ENCODE results near the gene CCDC88C. TPM values are rescaled to one million over a fixed set of nuclear protein-coding genes. Genes with fewer than 3 reads are reported as not detected.

The CCDC88C gene
- total RNA-seq, 2 donors from 2014 or later, result 4.0 to 4.4 TPM

- no peaks in the 10 kb centered on the region for H3K9me3 ChIP-seq
- H3K36me3 ChIP-seq, result no peaks in the 10 kb centered on the region
- TF ChIP-seq CTCF (IDR thresholded peaks at IDR 0.05), result no peak
- DNase-seq (ENCODE audit: low spot score), result no peak
- H3K4me3 ChIP-seq, result peak overlapping the region in 1 of 2 donors; percentile 28
- no peaks in the 10 kb centered on the region for H3K27me3 ChIP-seq
- H3K27ac ChIP-seq, result no peak overlapping the region
- H3K4me1 ChIP-seq, result peaks cover 0 to 6% of the 10 kb centered on the region in 2 donors
Measured at GRCh38 chr14:91303924-91304229, 113.7 kb downstream of the CCDC88C start.

- H3K27ac ChIP-seq, result no peak overlapping the region
Measured at GRCh38 chr14:91303091-91303923, 114.3 kb downstream of the CCDC88C start.

GRCh38 chr14:91302391-91302790 is 115.2 kb downstream of the CCDC88C start:
- Histone ChIP-seq H3K9me3 (no peaks in the 10 kb centered on the region), H3K27ac (no peak overlapping the region), H3K36me3 (no peaks in the 10 kb centered on the region), H3K4me3 (no peak overlapping the region), H3K27me3 (no peaks in the 10 kb centered on the region), H3K4me1 (peaks cover 0 to 11% of the 10 kb centered on the region in 2 donors)
- no peak for TF ChIP-seq CTCF (IDR thresholded peaks at IDR 0.05)
- no peak for DNase-seq (ENCODE audit: low spot score)

More at GRCh38 chr14:91303091-91303923, 114.3 kb downstream of the CCDC88C start:
- Histone ChIP-seq H3K9me3 (no peaks in the 10 kb centered on the region), H3K36me3 (no peaks in the 10 kb centered on the region), H3K27me3 (no peaks in the 10 kb centered on the region), H3K4me1 (peaks cover 0 to 7% of the 10 kb centered on the region in 2 donors), H3K4me3 (peak overlapping the region in 1 of 2 donors; percentile 28)
- no peak for DNase-seq (ENCODE audit: low spot score)
- no peak for TF ChIP-seq CTCF (IDR thresholded peaks at IDR 0.05)

GRCh38 chr14:91300957-91301356 is 116.7 kb downstream of the CCDC88C start:
- TF ChIP-seq CTCF (IDR thresholded peaks at IDR 0.05), result no peak
- H3K27me3 ChIP-seq, result no peaks in the 10 kb centered on the region
- H3K27ac ChIP-seq, result no peak overlapping the region
- H3K9me3 ChIP-seq, result no peaks in the 10 kb centered on the region
- no peak overlapping the region for H3K4me3 ChIP-seq
- H3K36me3 ChIP-seq, result no peaks in the 10 kb centered on the region
- DNase-seq (ENCODE audit: low spot score), result no peak
- peaks cover 0 to 11% of the 10 kb centered on the region in 2 donors for H3K4me1 ChIP-seq

GRCh38 chr14:91300283-91300895 is 117.2 kb downstream of the CCDC88C start:
- no peak for DNase-seq (ENCODE audit: low spot score)
- no peaks in the 10 kb centered on the region for H3K36me3 ChIP-seq
- no peaks in the 10 kb centered on the region for H3K9me3 ChIP-seq
- no peaks in the 10 kb centered on the region for H3K27me3 ChIP-seq
- peaks cover 0 to 11% of the 10 kb centered on the region in 2 donors for H3K4me1 ChIP-seq
- no peak overlapping the region for H3K27ac ChIP-seq
- H3K4me3 ChIP-seq, result no peak overlapping the region
- TF ChIP-seq CTCF (IDR thresholded peaks at IDR 0.05), result no peak

Data from right atrium auricular region (tissue), 2 donors.